Measurements from ENCODE around the gene HCRTR2. TPM values are rescaled to one million over a fixed set of nuclear protein-coding genes. Genes with fewer than 3 reads are reported as not detected.

HCRTR2 gene
- total and polyA plus RNA-seq, 2 donors from 2014 or later, result 0.34 TPM; not detected in 1

DNA sequence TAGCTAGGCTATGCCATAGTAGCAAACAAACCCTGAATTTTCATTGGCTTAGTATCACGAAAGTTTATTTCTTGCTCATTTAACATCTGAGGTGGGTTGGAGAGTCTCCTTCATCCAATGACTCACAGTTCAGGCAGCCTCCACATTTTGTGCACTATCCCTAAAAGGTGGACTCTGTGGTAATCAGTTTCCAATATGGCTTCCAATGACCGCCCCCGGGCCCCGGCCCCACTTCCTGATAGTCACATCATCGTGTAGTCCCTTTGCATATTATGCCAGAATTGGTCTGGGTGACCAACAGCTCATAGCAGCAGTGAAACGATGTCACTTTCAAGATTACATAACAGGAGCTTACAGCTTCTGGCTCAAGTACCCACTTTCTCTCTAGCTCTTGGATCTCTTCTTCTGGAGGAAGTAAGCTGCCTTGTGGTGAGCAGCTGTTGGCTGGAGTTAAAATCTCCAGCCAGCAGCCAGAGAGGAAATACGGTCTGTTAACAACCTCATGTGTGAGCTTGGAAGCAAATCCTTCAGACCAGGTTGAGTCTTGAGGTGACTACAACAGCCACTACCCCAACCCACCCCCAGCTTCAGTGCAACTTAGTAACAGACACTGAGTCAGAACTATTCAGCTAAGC lies 7.8 kb downstream of the HCRTR2 start:
- no peak overlapping the region for H3K4me3 ChIP-seq (ENCODE audit: low read length in 3 of 3)
- FAIRE-seq, result no peak
- no peak overlapping the region for H3K9ac ChIP-seq (ENCODE audit: low read length in 3 of 3)
- no peaks in the 10 kb centered on the region for H3K4me1 ChIP-seq (ENCODE audit: control insufficient read depth in 2 of 3, insufficient read depth in 2 of 3, low read depth in 1 of 3, low read length in 3 of 3)
- no peak for DNase-seq
- no peaks in the 10 kb centered on the region for H3K36me3 ChIP-seq (ENCODE audit: control insufficient read depth in 2 of 3, insufficient read depth in 3 of 3, low read length in 3 of 3)
- intact Hi-C loops (cut with DNase I), result no loop called here
- H3K9me3 ChIP-seq (ENCODE audit: control insufficient read depth in 2 of 3, insufficient read depth in 1 of 3, low read length in 3 of 3), result no peaks in the 10 kb centered on the region
- TF ChIP-seq CTCF (IDR thresholded peaks at IDR 0.05; ENCODE audit: borderline replicate concordance, extremely low read depth, insufficient read depth), result no peak
- H3K27ac ChIP-seq (ENCODE audit: low read depth in 2 of 2, low read length in 2 of 2), result no peak overlapping the region
- no peaks in the 10 kb centered on the region for H3K27me3 ChIP-seq (ENCODE audit: control insufficient read depth, insufficient read depth, low read length)

- no peak overlapping the region for H3K4me3 ChIP-seq (ENCODE audit: low read length in 3 of 3)
- no peak overlapping the region for H3K9ac ChIP-seq (ENCODE audit: low read length in 3 of 3)
- no peak for TF ChIP-seq CTCF (IDR thresholded peaks at IDR 0.05; ENCODE audit: borderline replicate concordance, extremely low read depth, insufficient read depth)
- FAIRE-seq (no peak), DNase-seq (no peak)
- no peaks in the 10 kb centered on the region for H3K36me3 ChIP-seq (ENCODE audit: control insufficient read depth in 2 of 3, insufficient read depth in 3 of 3, low read length in 3 of 3)
- intact Hi-C loops (cut with DNase I), result no loop called here
- H3K27ac ChIP-seq (ENCODE audit: low read depth in 2 of 2, low read length in 2 of 2), result no peak overlapping the region
- no peaks in the 10 kb centered on the region for H3K27me3 ChIP-seq (ENCODE audit: control insufficient read depth, insufficient read depth, low read length)
- no peaks in the 10 kb centered on the region for H3K9me3 ChIP-seq (ENCODE audit: control insufficient read depth in 2 of 3, insufficient read depth in 1 of 3, low read length in 3 of 3)
- no peaks in the 10 kb centered on the region for H3K4me1 ChIP-seq (ENCODE audit: control insufficient read depth in 2 of 3, insufficient read depth in 2 of 3, low read depth in 1 of 3, low read length in 3 of 3)
Measured at GRCh38 chr6:55184782-55185530, 10.6 kb downstream of the HCRTR2 start.

- no peak overlapping the region for H3K9ac ChIP-seq (ENCODE audit: low read length in 3 of 3)
- H3K4me1 ChIP-seq (ENCODE audit: control insufficient read depth in 2 of 3, insufficient read depth in 2 of 3, low read depth in 1 of 3, low read length in 3 of 3), result no peaks in the 10 kb centered on the region
- TF ChIP-seq CTCF (IDR thresholded peaks at IDR 0.05; ENCODE audit: borderline replicate concordance, extremely low read depth, insufficient read depth), result no peak
- intact Hi-C loops (cut with DNase I), result no loop called here
- no peaks in the 10 kb centered on the region for H3K9me3 ChIP-seq (ENCODE audit: control insufficient read depth in 2 of 3, insufficient read depth in 1 of 3, low read length in 3 of 3)
- no peak overlapping the region for H3K27ac ChIP-seq (ENCODE audit: low read depth in 2 of 2, low read length in 2 of 2)
- FAIRE-seq (no peak), DNase-seq (no peak)
- H3K36me3 ChIP-seq (ENCODE audit: control insufficient read depth in 2 of 3, insufficient read depth in 3 of 3, low read length in 3 of 3), result no peaks in the 10 kb centered on the region
- H3K27me3 ChIP-seq (ENCODE audit: control insufficient read depth, insufficient read depth, low read length), result no peaks in the 10 kb centered on the region
- no peak overlapping the region for H3K4me3 ChIP-seq (ENCODE audit: low read length in 3 of 3)
Measured at GRCh38 chr6:55198715-55199114, 24.4 kb downstream of the HCRTR2 start.
